HG03342 (cell line): ENCODE results near the gene ARNT2.

Experiments used
- ATAC-seq: cut with Tn5 transposase; IDR thresholded peaks from one replicate; pipeline ENCODE4 v1.9.1; 2021; ENCODE audit warnings: mild to moderate bottlenecking, moderate library complexity; ENCODE audit not compliant: unreplicated experiment

Gene ARNT2

DNA sequence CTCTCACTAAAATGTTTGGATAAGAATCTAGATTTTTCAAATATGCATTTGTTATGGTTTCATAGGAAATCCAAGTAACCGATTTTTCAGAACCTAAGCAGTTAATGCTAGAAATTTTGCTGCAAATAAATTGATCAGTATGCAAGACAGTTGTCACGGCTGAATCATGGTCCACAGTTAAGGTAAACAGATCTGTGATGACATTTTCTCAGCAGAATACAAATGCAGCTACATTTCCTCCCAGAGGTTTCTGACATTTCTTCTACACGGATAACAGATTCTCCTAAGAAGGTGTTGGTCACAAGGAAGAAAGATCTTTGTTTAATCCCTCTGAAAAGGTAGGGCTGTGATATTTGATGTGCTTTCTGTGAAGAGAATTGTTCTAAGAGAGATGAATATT, 36.9 kb downstream of the ARNT2 start:
- ATAC-seq = no peak

- no peak for ATAC-seq
Observed at GRCh38 chr15:80441714-80442113, 37.5 kb downstream of the ARNT2 start.

- no peak for ATAC-seq
Observed at GRCh38 chr15:80442728-80443403, 38.7 kb downstream of the ARNT2 start.

- ATAC-seq = no peak
Observed at GRCh38 chr15:80444680-80445251, 40.6 kb downstream of the ARNT2 start.

DNA sequence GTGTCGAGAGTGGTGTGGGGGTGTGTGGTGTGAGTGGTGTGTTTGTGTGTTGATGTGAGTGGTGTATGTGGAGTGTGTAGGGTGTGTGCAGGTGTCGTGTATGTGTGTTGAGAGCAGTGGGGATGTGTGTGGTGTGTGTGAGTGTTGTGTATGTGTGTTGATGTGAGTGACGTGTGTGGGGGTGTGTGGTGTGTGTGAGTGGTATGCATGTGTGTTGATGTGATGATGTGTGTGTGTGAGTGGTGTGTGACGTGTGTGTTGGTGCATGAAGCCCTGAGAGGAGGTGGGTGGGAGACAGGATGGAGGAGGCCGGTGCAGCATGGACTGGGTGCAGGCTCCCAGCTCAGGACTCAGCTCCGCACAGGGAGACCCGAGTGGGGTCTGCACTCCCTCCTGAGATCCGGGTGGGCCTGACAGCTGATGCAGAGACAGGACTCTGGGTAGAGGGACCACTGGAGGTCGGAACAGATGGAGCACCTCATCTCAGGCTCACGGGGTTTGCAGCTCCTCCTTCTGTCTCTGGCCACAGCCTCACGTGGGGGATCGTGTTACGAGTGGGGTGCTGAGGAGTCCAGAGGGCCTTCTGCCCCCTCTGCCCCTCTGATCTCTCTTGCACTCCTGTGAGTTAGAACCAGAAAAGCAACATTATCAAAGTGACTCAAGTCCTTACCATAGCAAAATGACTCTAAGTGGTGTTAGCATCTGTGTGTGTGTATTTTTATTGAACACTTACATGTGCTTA, 41.3 kb downstream of the ARNT2 start:
- ATAC-seq = no peak

GRCh38 chr15:80447077-80447476, 42.9 kb downstream of the ARNT2 start:
- no peak for ATAC-seq

GRCh38 chr15:80449825-80450224, 45.6 kb downstream of the ARNT2 start:
- ATAC-seq = no peak

- no peak for ATAC-seq
Observed at GRCh38 chr15:80450811-80451321, 46.7 kb downstream of the ARNT2 start.

DNA sequence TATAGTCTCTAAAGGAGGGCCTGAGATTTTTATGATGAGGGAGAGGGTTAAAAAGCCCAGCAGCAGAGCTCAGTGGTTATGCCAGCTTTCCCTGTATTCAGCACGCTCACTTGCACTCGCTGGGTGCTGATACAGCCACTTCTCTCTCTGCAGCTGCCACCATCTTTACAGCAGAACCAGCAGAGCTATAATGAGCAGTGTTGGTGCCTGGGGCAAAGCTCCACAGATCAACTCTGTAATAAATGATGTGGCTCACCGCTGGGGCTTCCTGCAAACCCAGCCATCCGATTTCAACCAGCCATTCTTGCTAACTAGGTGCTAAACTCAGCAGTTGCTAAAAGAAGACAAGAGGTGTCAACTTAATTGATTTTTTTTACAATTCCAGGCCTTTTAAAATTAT, 48.0 kb downstream of the ARNT2 start:
- no peak for ATAC-seq

GRCh38 chr15:80455051-80455648, 51.0 kb downstream of the ARNT2 start:
- no peak for ATAC-seq

DNA sequence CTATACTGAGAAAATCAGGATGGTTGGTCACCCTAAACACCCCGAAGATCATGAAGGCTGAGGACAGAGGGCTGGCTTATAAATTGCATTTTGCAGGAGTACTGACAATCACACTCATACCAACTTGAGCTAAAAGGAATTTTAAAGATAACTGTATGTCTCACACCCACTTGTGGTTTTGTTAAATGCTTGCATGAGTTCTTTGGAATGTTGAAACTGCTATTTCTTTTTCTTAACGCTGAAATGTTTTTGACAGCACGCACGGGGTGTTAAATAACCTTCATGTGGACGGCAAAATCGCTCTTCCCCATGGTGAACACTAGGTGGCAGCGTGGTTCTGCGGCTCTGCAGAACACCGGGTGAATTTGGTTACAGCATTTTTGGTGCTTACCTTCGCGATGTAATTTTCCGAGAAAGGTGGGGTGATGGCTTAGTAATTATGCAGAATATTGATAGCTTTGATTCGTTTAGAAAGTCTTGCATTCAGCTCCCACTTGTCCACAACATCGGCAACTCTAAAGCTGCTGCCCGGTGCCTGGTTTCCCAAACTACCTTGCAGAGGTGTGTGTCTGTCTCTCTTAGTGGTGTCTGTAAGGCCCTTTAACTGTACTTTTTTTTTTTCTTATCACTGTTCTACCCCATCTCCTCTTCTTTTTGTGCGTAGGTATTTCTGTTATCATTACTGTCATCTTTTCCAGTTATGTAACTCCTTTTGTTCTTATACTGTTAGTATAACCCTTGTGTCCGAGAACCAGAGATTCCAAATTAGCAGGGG, 51.7 kb downstream of the ARNT2 start:
- no peak for ATAC-seq

DNA sequence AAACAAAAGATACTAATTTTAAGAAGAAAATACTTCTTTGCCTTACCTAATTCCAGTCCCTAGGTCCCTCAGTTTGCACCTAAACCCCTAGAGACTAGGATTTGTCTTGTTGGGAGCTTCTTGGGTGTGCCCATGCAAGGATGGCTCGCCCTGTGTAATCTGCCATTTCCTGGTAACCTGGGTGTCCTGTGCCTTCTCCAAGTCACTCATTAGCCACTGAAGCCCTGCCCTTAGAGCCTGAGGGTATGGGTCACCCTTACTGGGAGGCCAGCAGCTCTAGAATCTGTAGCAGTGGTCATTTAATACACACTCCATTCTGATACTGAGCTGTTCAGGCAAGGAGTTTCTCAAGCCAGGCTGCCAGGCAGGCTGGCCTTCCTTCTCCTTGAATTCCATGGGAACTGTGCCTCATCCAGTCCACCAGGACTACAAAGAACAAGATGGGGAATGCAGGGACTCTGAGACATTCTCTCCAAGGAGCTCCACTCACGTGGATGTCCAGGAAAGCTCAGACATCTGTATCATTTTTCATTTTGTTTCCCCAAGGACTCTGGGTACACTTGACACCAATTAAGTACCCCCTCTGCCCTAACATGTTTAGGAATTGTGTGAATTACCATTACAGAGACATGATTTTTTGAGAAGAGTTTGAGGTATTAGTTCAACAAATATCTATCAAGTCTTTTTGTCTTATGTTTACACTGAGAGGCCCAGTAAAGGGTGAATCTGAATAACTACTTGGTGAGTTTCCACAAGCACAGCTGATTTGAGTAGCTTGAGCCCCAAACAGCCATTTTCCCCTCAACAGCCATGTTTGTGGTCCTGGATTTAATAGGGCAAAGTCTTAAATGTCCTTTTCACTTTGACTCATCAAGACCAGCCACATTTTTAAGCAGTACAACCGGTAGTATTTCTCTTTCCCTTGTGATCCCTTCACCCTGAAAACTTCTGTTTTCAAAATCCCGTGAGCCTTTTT, 52.6 kb downstream of the ARNT2 start:
- ATAC-seq = no peak

DNA sequence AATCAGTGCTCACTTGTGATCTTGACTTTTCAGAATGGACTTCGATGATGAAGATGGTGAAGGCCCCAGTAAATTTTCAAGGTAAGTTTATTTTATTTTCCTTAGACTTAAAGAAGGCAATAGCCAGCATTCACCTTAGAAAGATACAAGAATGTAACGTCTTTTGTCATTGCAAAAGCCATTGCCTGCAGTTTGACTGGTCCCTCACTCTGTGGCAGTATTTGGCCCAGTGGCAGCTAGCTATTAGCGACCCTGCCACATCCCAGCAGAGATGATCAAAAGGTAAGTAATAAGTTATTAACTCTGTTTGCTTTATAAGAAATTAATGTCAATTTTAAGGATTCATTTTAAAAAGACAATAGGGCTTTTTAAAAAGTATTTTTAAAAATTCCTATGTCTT, 53.7 kb downstream of the ARNT2 start:
- ATAC-seq = no peak

- ATAC-seq = no peak
Observed at GRCh38 chr15:80458580-80458979, 54.4 kb downstream of the ARNT2 start.

DNA sequence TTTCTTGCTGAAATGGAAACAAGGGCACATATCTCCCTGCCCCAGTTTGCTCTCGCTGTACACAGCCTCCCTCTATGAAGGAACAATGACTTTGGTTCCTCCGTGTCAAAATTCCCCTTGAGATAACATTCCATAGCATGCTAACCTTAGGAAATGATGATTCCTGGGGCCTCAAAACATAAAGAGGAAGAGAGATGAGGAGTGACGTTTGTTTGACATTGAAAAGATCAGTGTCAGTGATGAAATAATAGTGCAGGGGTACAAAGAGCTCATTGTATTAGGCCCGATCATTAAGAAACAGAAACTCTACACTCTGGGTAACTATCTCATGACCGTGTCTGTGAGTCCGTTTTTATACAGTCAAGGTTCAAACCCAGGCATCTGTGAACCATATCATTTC, 55.2 kb downstream of the ARNT2 start:
- ATAC-seq = no peak

GRCh38 chr15:80459818-80460217, 55.6 kb downstream of the ARNT2 start:
- ATAC-seq = no peak

- no peak for ATAC-seq
Observed at GRCh38 chr15:80461356-80462095, 57.3 kb downstream of the ARNT2 start.

DNA sequence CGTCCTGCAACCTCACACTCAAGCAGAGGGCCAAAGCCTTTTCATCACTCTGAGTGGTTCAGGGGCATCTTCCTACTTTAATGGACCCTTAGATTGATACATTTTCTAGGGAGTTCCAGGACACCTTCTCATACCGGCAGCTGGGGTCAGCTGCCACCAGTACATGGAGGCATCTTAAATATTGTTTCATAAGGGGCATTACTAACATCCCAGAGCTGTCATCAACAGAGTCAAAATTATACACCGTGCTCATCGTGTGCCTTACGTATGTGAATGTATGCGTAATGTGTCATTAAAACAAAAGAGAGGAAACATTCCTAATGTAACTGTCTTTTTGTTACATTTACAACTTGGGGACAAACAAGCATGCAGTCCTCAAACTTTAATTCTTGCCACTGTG, 57.9 kb downstream of the ARNT2 start:
- no peak for ATAC-seq
